Middle frontal gyrus (tissue), 1 donor: ENCODE measurements around the gene GGA3.

Experiments used
- DNase-seq: peaks from one replicate; pipeline ENCODE4 v3.0.0-alpha.2; 2015; ENCODE audit warnings: low spot score; ENCODE audit errors: extremely low spot score

Gene GGA3

DNA sequence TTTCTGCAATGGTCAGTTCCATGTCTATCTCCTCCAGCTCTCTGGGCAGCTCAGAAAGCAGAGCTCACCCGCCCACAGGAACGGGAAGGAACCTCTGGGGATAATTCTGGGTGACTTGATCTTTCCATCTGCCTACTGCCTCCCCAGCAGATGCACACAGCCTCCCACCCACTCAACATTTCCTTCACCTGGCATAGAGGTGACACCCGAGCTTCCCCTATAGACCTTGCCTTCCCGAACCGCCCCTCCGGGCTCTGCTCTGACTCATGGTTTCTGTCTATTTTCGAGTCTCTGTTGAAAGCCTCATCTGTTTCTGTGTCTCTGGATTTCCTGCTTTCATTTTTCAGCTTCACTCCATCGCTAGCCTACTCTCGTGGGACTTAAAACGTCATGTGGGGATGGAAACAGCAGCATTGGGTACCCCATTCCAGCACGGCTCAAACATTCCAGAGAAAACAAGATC is 11.4 kb downstream of the GGA3 start:
- no peak for DNase-seq

- no peak for DNase-seq
These were observed 11.8 kb downstream of the GGA3 start for GRCh38 chr17:75249564-75249963.

- no peak for DNase-seq
These were observed 15.0 kb downstream of the GGA3 start for GRCh38 chr17:75246404-75246803.

GRCh38 chr17:75245011-75245410 is 16.4 kb downstream of the GGA3 start:
- DNase-seq: no peak

GRCh38 chr17:75244133-75244866 is 17.1 kb downstream of the GGA3 start:
- DNase-seq: no peak

DNA sequence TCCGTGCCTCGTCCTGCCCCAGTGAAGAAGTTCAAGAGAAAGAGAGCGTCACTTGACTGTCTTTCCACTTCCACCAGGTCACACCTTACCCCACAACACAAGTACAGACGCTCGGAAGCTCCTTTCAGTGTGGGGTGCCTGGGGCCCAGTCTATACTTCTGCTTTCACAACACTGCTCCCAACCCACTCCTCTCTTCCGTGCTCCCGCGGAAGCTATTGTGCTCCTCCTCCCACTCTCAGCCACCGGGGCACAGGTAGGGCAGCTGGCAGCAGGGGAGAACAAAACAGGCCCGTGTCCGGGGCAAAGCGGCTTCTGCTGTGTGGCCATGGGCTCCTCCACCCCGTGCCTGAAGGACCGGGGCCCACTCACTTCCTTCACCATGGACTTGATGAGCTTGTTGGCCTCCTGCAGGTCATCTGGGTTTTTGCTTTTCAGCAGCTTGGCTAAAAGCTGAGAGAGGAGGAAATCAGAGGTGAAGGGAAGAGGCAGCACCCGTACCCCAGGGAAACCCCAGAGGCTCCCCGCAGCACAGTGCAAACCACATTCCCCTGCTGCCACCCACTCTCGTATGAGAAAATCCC is 18.9 kb downstream of the GGA3 start:
- DNase-seq: no peak

GRCh38 chr17:75241996-75242460 is 19.4 kb downstream of the GGA3 start:
- no peak for DNase-seq

GRCh38 chr17:75241502-75241901 is 19.9 kb downstream of the GGA3 start:
- DNase-seq: no peak

DNA sequence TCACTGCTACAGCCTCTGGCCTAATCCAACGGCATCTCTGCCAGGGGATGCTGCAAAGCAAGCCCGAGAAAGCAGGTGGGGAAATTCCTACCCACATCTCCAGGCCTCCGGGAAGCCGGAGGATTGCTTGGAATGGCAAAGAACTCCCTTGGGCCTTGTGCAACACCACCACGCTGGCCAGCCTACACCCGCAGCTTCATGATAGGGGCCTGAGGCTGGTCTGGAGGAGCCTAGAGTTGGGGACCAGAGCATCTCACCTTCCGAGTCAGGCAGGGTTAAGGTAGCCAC is 20.3 kb downstream of the GGA3 start:
- DNase-seq: no peak

GRCh38 chr17:75240394-75241142 is 20.8 kb downstream of the GGA3 start:
- DNase-seq: no peak

GRCh38 chr17:75239778-75240393 is 21.5 kb downstream of the GGA3 start:
- no peak for DNase-seq

DNA sequence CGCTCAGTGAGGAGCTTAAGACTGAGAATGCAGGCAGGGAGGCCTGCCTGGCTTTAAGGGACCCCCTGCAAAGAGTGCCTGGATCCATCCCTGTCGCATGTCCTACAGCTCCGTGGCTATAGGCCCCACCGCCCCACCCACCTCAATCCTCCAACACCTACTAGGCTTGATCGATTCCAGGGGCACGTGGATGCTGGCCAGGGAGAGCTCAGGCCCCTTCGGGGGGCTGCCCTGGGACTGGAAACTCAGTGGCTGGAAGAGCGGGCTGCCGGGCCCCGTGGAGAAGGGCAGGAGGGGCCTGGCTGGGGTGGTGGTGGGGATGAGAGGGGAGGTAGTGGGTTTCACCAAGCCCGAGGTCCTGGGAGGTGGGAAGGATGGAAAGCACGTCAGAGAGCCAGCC is 22.2 kb downstream of the GGA3 start:
- no peak for DNase-seq

GRCh38 chr17:75238684-75239191 is 22.7 kb downstream of the GGA3 start:
- no peak for DNase-seq

DNA sequence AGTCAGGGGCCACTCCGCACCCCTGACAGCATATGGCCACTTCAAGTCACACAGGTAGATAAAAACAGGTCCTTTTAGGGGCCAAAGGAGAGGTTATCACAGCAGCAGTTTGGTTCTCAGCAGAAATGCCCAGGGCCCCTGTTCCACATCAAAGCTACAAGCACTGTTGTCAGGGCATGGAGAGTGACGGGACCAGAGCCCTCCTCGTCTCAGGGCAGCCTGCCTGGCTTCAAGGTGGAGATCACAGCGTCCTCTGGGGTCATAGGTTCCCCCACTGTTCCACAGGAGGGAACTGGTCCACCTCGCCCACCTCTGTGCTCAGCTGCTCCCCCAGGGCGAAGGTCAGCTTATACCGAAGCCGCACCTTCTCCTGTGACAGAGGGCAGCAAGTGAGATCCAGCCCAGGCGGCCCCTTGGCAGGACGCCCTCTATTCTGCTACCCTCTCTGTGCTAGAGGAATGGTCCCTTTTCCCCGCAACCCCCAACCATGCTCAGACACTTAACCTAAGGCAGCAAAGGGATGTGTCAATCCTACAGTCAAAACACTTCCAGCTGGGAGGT is 23.3 kb downstream of the GGA3 start:
- DNase-seq: no peak

GRCh38 chr17:75237100-75238014 is 24.0 kb downstream of the GGA3 start:
- DNase-seq: no peak

GRCh38 chr17:75232786-75233185 is 28.6 kb downstream of the GGA3 start:
- DNase-seq: no peak

GRCh38 chr17:75231741-75232464 is 29.5 kb downstream of the GGA3 start:
- DNase-seq: no peak

DNA sequence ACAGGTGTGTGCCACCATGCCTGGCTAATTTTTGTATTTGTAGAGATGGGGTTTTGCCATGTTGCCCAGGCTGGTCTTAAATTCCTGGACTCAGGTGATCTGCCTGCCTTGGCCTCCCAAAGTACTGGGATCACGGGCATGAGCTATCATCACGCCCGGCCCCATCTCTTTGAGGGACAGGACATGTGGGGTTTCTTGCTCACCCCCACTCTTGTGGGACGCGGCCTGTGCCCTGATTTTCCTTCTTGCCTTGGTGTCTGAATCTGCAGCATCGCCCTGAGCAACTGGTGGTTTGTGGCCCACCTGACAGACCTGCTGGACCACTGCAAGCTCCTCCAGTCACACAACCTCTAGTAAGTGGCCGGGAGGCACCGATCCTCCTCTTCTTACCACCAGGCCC is 30.3 kb downstream of the GGA3 start:
- no peak for DNase-seq

- no peak for DNase-seq
These were observed 32.6 kb downstream of the GGA3 start for GRCh38 chr17:75228847-75229246.

GRCh38 chr17:75228305-75228704 is 33.1 kb downstream of the GGA3 start:
- no peak for DNase-seq
